CD4-positive, alpha-beta T cell treated with Interferon gamma for 1 hour (primary cell): ENCODE results near the gene DBN1.

Experiments used
- DNase-seq: peaks from one replicate; pipeline ENCODE4 v3.0.0-alpha.2; 2020

DBN1 gene

GRCh38 chr5:177504086-177505056 is 30.9 kb upstream of the DBN1 start:
- DNase-seq, result no peak

GRCh38 chr5:177503351-177504085 is 30.1 kb upstream of the DBN1 start:
- DNase-seq, result no peak

- no peak for DNase-seq
Measured at GRCh38 chr5:177502886-177503285, 29.5 kb upstream of the DBN1 start.

- DNase-seq, result no peak
Measured at GRCh38 chr5:177501874-177502678, 28.6 kb upstream of the DBN1 start.

GRCh38 chr5:177500685-177501522 is 27.5 kb upstream of the DBN1 start:
- DNase-seq, result peak; percentile 78

GRCh38 chr5:177499842-177500241 is 26.4 kb upstream of the DBN1 start:
- no peak for DNase-seq

GRCh38 chr5:177498013-177498787 is 24.8 kb upstream of the DBN1 start:
- DNase-seq, result no peak

- peak; percentile 94 for DNase-seq
Measured at GRCh38 chr5:177497292-177498012, 24.0 kb upstream of the DBN1 start, which contains the start of gene PDLIM7. PDLIM7 (minus strand) TSS chr5:177497604; CDS start chr5:177496512, 1,092 bp downstream.

GRCh38 chr5:177496727-177497291 is 23.4 kb upstream of the DBN1 start:
- no peak for DNase-seq

GRCh38 chr5:177496070-177496726 is 22.8 kb upstream of the DBN1 start:
- no peak for DNase-seq

GRCh38 chr5:177495243-177496060 is 22.0 kb upstream of the DBN1 start:
- DNase-seq, result no peak

GRCh38 chr5:177494346-177495195 is 21.1 kb upstream of the DBN1 start:
- peak; percentile 68 for DNase-seq

GRCh38 chr5:177493795-177494345 is 20.4 kb upstream of the DBN1 start:
- DNase-seq, result no peak

GRCh38 chr5:177492841-177493240 is 19.4 kb upstream of the DBN1 start:
- DNase-seq, result no peak

GRCh38 chr5:177491983-177492746 is 18.7 kb upstream of the DBN1 start:
- DNase-seq, result no peak

GRCh38 chr5:177491429-177491945 is 18.1 kb upstream of the DBN1 start:
- no peak for DNase-seq
